Glutamatergic neuron (in vitro differentiated cells): ENCODE results near the gene MUC3A. TPM values are rescaled to one million over a fixed set of nuclear protein-coding genes. Genes with fewer than 3 reads are reported as not detected.

Experiments used
- DNase-seq: peaks from one replicate; pipeline ENCODE4 v3.0.0; 2022
- H3K27ac Mint-ChIP-seq: one replicate; pipeline ENCODE4 v1.8.0; 2020; ENCODE audit warnings: mild to moderate bottlenecking, mixed read lengths, inconsistent platforms; ENCODE audit not compliant: unreplicated experiment
- H3K27me3 Mint-ChIP-seq: one replicate; pipeline ENCODE4 v1.8.0; 2020; ENCODE audit warnings: mild to moderate bottlenecking, moderate library complexity, mixed read lengths, inconsistent platforms; ENCODE audit not compliant: unreplicated experiment
- H3K36me3 Mint-ChIP-seq: one replicate; pipeline ENCODE4 v1.8.0; 2020; ENCODE audit warnings: mild to moderate bottlenecking, mixed read lengths, inconsistent platforms; ENCODE audit not compliant: unreplicated experiment
- H3K4me1 Mint-ChIP-seq: one replicate; pipeline ENCODE4 v1.8.0; 2020; ENCODE audit warnings: mild to moderate bottlenecking, low read depth, mixed read lengths, inconsistent platforms; ENCODE audit not compliant: unreplicated experiment
- H3K4me3 Mint-ChIP-seq: one replicate; pipeline ENCODE4 v1.8.0; 2020; ENCODE audit warnings: mild to moderate bottlenecking, mixed read lengths, inconsistent platforms; ENCODE audit not compliant: unreplicated experiment
- H3K9me3 Mint-ChIP-seq: one replicate; pipeline ENCODE4 v1.8.0; 2020; ENCODE audit warnings: mild to moderate bottlenecking, moderate library complexity, mixed read lengths, inconsistent platforms; ENCODE audit not compliant: unreplicated experiment
- total RNA-seq: library from RNA; stranded (reverse); fragmentation: NEBNext Ultra II Directional; extraction: Animal tissue kit (Norgen Biotek cat#: 25700); gene quantifications from one replicate; pipeline ENCODE4 v1.2.1, GENCODE V29; 2021; ENCODE audit not compliant: unreplicated experiment
- TF ChIP-seq, protein P1 (sequence below): fragments of 200-600 bp; sonication (generic); IDR thresholded peaks from one replicate; pipeline ENCODE4 v1.5.0; 2021; ENCODE audit not compliant: partially characterized antibody, unreplicated experiment

MUC3A gene
- total RNA-seq, 1 donor from 2014 or later: 6.3 TPM

DNA sequence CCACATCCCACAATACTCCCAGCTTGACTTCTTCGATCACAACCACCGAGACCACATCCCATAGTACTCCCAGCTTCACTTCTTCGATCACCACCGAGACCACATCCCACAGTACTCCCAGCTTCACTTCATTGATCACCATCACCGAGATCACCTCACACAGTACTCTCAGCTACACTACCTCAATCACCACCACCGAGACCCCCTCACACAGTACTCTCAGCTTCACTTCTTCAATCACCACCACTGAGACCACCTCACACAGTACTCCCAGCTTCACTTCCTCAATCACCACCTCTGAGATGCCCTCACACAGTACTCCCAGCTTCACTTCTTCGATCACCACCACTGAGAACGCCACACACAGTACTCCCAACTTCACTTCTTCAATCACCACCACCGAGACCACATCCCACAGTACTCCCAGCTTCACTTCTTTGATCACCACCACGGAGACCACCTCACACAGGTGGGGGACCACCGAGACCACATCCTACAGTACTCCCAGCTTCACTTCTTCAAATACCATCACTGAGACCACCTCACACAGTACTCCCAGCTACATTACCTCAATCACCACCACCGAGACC, 8.6 kb downstream of the MUC3A start:
- H3K4me1 Mint-ChIP-seq: peaks cover 3% of the 10 kb centered on the region
- H3K36me3 Mint-ChIP-seq: no peaks in the 10 kb centered on the region
- H3K4me3 Mint-ChIP-seq: no peak overlapping the region
- H3K9me3 Mint-ChIP-seq: no peaks in the 10 kb centered on the region
- TF ChIP-seq, protein P1, sequence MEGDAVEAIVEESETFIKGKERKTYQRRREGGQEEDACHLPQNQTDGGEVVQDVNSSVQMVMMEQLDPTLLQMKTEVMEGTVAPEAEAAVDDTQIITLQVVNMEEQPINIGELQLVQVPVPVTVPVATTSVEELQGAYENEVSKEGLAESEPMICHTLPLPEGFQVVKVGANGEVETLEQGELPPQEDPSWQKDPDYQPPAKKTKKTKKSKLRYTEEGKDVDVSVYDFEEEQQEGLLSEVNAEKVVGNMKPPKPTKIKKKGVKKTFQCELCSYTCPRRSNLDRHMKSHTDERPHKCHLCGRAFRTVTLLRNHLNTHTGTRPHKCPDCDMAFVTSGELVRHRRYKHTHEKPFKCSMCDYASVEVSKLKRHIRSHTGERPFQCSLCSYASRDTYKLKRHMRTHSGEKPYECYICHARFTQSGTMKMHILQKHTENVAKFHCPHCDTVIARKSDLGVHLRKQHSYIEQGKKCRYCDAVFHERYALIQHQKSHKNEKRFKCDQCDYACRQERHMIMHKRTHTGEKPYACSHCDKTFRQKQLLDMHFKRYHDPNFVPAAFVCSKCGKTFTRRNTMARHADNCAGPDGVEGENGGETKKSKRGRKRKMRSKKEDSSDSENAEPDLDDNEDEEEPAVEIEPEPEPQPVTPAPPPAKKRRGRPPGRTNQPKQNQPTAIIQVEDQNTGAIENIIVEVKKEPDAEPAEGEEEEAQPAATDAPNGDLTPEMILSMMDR: no peak
- no peak for DNase-seq
- peaks cover under 1% of the 10 kb centered on the region for H3K27me3 Mint-ChIP-seq
- H3K27ac Mint-ChIP-seq: no peak overlapping the region

DNA sequence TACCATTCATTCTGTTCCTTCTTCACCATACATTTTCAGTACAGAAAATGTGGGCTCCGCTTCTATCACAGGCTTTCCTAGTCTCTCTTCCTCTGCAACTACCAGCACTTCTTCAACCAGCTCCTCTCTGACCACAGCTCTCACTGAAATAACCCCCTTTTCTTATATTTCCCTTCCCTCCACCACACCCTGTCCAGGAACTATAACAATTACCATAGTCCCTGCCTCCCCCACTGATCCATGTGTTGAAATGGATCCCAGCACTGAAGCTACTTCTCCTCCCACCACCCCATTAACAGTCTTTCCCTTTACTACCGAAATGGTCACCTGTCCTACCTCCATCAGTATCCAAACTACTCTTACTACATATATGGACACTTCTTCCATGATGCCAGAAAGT, 10.6 kb downstream of the MUC3A start:
- no peak for DNase-seq
- H3K27me3 Mint-ChIP-seq: peaks cover 5% of the 10 kb centered on the region
- TF ChIP-seq, protein P1: no peak
- no peak overlapping the region for H3K4me3 Mint-ChIP-seq
- peaks cover 2% of the 10 kb centered on the region for H3K9me3 Mint-ChIP-seq
- H3K27ac Mint-ChIP-seq: no peak overlapping the region
- H3K4me1 Mint-ChIP-seq: peaks cover 4% of the 10 kb centered on the region
- no peaks in the 10 kb centered on the region for H3K36me3 Mint-ChIP-seq

DNA sequence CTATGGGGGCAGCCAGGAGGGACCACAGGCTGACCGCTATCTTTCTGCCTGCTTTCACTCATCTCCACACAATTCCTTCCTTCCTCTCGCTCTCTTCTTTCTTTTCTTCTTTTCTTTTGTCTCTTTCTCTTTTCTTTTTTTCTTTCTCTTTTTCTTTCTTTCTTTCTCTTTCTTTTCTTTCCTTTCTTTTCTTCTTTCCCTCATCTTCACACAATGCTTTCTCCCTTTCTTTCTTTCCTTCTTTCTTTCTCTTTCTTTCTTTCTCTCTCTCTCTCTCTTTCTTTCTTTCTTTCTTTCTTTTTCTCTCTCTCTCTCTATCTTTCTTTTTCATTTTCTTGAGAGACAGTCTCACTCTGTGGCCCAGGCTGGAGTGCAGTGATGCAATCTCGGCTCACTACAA, 13.2 kb downstream of the MUC3A start:
- DNase-seq: no peak
- Mint-ChIP-seq H3K36me3 (no peaks in the 10 kb centered on the region), H3K4me1 (peaks cover 8% of the 10 kb centered on the region), H3K4me3 (no peak overlapping the region), H3K27me3 (peaks cover 15% of the 10 kb centered on the region), H3K9me3 (peaks cover 9% of the 10 kb centered on the region), H3K27ac (no peak overlapping the region)
- TF ChIP-seq, protein P1: no peak

DNA sequence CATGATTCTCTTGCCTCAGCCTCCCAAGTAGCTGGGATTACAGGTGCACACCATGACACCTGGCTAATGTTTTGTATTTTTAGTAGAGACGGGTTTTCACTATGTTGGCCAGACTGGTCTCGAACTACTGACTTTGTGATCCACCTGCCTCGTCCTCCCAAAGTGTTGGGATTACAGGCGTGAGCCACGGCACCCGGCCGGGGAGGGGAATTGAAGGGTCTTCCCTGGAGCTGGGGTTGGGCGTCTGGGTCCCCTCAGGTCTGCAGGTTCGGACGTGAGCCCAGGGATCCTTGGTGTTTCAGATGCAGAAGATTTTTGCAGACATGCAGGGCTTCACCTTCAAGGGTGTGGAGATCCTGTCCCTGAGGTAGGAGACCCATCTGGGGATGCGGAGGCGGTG, 14.1 kb downstream of the MUC3A start:
- Mint-ChIP-seq H3K36me3 (no peaks in the 10 kb centered on the region), H3K4me1 (peaks cover 11% of the 10 kb centered on the region), H3K27me3 (peaks cover 21% of the 10 kb centered on the region), H3K27ac (no peak overlapping the region), H3K9me3 (peaks cover 9% of the 10 kb centered on the region), H3K4me3 (no peak overlapping the region)
- DNase-seq: no peak
- TF ChIP-seq, protein P1: no peak

DNA sequence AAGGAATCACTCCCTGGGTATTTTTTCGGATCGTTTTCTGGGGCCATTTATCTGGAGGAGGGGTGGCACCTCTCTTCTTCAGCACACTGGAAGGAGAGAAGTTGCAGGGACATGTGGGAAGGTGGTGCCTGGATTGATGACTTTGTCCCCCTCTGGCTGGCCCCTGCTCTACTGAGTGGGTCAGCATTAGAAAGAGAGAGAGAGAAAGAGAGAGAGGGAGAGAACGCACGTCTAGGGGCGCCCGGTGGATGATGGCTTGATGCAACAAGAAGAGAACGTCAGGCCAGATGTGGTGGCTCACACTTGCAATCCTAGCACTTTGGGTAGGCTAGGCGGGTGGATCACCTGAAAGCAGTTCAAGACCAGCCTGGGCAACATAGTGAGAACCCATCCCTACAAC, 14.5 kb downstream of the MUC3A start:
- Mint-ChIP-seq H3K27me3 (peaks cover 21% of the 10 kb centered on the region), H3K4me1 (peaks cover 11% of the 10 kb centered on the region), H3K27ac (no peak overlapping the region), H3K4me3 (peak overlapping the region; percentile 31), H3K36me3 (no peaks in the 10 kb centered on the region), H3K9me3 (peaks cover 9% of the 10 kb centered on the region)
- TF ChIP-seq, protein P1: no peak
- no peak for DNase-seq
